Endothelial cell of umbilical vein (primary cell): ENCODE measurements around the gene FSHB.

Experiments
- CTCF ChIP-seq, 2 donors: IDR thresholded peaks; 1 replicate in 1 of 2; 2 replicates in 1 of 2; pipeline ENCODE4 v1.5.1; 2011; ENCODE audit warnings: low read length in 2 of 2, mild to moderate bottlenecking in 2 of 2, moderate library complexity in 2 of 2, control low read depth in 1 of 2, inconsistent platforms in 1 of 2, low read depth in 1 of 2; ENCODE audit not compliant: insufficient read depth in 1 of 2; ENCODE audit errors: extremely low read depth in 1 of 2
- EZH2 ChIP-seq: IDR thresholded peaks from 2 replicates; pipeline ENCODE4 v1.6.1; 2012; ENCODE audit warnings: borderline replicate concordance, low read depth, mild to moderate bottlenecking, moderate library complexity, low read length, inconsistent platforms; ENCODE audit not compliant: severe bottlenecking
- FOS ChIP-seq: IDR thresholded peaks from 2 replicates; pipeline ENCODE4 v1.6.1; 2011; ENCODE audit warnings: mild to moderate bottlenecking, low read length, moderate library complexity, borderline replicate concordance; ENCODE audit not compliant: insufficient read depth
- JUN ChIP-seq: IDR thresholded peaks from 2 replicates; pipeline ENCODE4 v1.6.1; 2011; ENCODE audit warnings: borderline replicate concordance, low read depth; ENCODE audit not compliant: insufficient read length, insufficient read depth
- MYC ChIP-seq: IDR thresholded peaks from one replicate; pipeline ENCODE4 v1.6.1; 2011; ENCODE audit warnings: mild to moderate bottlenecking, low read depth, low read length
- POLR2A ChIP-seq: IDR thresholded peaks from 2 replicates; pipeline ENCODE4 v1.6.1; 2012; ENCODE audit warnings: low read depth, mild to moderate bottlenecking, control low read depth, low read length
- POLR2AphosphoS5 ChIP-seq: IDR thresholded peaks from 2 replicates; pipeline ENCODE4 v1.6.1; 2012; ENCODE audit warnings: low read depth, mild to moderate bottlenecking, control low read depth, low read length, moderate library complexity; ENCODE audit not compliant: insufficient read depth
- TF ChIP-seq, protein P1 (sequence below): IDR thresholded peaks from 2 replicates; pipeline ENCODE4 v1.6.1; 2011; ENCODE audit not compliant: insufficient read depth, insufficient read length

DNA sequence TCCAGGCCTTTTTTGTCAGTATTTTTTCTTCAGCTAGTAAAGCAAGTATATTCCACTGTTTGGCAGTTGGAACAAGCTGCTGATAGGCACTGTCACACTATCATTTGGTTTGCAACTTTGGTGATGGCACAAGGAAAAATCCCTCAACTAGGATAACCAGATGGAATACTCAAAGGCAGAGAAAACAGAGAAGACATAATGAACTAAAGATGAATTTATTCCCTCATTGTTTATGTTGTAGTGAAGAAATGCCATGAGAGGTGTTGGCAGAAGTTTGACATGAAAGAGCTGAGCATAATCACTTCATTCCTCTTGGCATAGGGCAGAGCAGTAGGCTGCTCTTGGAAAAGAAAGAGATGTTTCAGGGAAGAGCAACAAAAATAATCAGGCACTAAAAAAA is 39.9 kb downstream of the FSHB start:
- TF ChIP-seq POLR2AphosphoS5 (no peak), POLR2A (no peak), MYC (no peak), CTCF (IDR thresholded peaks at IDR 0.05; ENCODE audit: extremely low read depth in 1 of 2, insufficient read depth in 1 of 2, low read depth in 1 of 2, low read length in 2 of 2) (no peak), EZH2 (no peak), FOS (no peak), JUN (no peak)
- TF ChIP-seq, protein P1, sequence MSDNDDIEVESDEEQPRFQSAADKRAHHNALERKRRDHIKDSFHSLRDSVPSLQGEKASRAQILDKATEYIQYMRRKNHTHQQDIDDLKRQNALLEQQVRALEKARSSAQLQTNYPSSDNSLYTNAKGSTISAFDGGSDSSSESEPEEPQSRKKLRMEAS: no peak
